Right kidney (tissue), 1 donor: ENCODE measurements around the gene FAM193B.
"Not testable (repeated sequence)": the region's sequence is repeated elsewhere in the genome, so short reads cannot be mapped to it uniquely, and the experiment has no call there.

Experiments
- DNase-seq: peaks from one replicate; pipeline ENCODE4 v3.0.0-alpha.2; 2016

The FAM193B gene

GRCh38 chr5:177538876-177539275, 15.5 kb downstream of the FAM193B start:
- DNase-seq = no peak

GRCh38 chr5:177537389-177538361, 16.7 kb downstream of the FAM193B start:
- DNase-seq = no peak

DNA sequence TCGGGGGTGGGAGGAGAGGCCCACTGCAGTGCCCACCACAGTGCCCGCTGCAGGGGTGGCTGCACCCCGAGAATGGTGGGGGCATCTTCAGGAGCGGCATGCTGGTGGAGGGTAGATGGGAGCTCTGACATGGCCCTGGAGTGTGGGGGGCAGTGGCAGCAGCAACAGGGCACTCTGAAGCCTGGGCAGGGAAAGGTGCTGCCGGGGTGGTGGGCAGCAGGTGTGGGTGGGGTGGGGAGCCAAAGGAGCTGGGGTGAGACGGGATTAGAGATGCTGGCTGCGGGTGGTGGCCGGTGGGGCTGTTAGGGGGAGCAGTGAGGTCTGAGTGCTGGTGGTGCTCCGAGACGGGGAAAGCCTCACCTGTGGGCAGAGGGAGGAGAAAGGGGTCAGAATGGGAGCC, 18.0 kb downstream of the FAM193B start:
- no peak for DNase-seq

GRCh38 chr5:177535125-177535524, 19.2 kb downstream of the FAM193B start:
- DNase-seq = no peak

GRCh38 chr5:177534433-177534832, 19.9 kb downstream of the FAM193B start:
- DNase-seq = not testable (repeated sequence)

GRCh38 chr5:177531209-177531940, 23.0 kb downstream of the FAM193B start:
- DNase-seq = no peak

GRCh38 chr5:177530638-177531037, 23.7 kb downstream of the FAM193B start:
- DNase-seq = no peak

DNA sequence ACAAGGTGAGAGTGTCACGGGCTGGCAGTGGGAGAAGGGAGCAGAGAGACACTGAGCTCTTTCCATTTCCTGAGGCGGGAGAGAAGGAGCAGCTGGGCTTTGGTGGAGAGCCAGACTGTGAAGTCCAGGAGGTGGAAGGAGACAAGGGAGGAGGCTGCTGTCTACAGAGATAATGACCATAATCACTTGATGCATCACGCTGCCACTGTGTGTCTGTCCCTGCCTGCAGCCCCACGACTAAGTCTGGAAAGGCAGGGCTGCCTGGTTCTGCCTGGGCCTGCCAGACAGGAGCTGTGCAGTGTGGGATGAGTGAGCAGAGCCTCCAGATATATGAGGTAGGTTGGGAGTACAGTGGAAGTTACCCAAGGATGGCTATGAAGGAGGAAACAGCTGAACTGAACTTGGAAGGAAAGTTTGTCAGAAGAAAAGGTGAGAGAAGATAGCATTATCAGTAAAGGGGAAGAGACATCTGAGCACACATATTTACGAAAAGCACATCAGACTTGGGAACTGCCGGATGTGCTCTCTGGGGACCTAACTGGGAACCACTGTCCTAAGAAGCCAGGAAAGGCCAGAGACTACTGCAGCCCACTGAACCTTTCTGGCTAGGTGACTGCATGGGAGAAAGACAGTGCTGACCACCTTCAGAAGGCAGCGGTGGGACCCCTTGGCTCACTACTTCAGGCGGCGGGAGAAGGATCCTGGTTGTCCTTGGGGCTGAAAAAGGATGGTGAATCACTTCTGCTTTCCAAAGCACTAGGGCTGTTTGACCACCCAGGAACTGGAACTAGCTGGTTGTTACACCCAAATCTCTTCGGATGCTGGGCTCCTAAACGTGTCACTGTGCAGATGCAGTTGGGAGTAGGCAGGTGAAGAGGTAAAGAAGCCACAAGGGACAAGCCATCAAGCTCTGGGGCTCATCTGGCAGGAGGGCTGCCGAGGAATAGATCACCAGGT, 24.8 kb downstream of the FAM193B start:
- no peak for DNase-seq

GRCh38 chr5:177528631-177529030, 25.7 kb downstream of the FAM193B start:
- DNase-seq = no peak

- DNase-seq = no peak
These were observed 26.8 kb downstream of the FAM193B start for GRCh38 chr5:177527595-177527994.

DNA sequence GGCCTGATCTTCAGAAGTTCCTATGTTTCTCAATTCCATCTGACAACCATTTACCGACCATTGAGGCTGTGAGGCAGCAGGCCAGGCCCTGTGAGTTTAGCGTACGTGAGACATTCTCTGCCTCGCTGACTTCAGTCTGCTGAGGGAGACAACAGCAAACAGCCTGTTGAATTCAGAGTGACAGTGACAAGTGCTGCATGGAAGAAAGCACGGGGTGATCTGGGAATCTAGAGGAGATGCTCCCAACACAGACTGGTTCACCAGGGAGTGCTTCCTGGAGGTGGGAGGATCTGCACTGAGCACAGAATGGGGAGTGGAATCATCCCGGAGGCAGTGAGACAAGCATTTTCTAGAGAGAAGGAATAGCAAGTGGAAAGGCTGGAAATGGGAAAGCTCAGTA, 27.6 kb downstream of the FAM193B start:
- no peak for DNase-seq

DNA sequence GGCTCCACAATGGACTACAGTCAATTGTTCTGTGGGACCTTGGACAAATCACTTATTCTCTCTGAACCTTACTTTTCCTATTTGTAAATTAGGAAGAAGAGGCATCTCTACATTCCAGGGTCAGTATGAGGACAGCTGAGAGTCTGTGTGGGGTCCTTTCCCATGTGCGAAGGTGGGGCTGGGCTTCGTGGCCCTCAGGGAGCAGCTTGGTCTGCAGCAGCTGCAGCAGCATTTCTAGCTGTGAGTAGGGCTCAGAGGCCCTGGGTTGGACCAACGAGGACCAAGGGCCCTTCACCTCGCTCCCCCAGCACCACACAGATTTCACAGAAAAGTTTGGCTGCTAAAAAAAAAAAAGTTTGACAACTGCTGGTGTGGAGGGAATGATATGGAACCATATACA, 28.2 kb downstream of the FAM193B start:
- no peak for DNase-seq

GRCh38 chr5:177524941-177525655, 29.3 kb downstream of the FAM193B start:
- no peak for DNase-seq

DNA sequence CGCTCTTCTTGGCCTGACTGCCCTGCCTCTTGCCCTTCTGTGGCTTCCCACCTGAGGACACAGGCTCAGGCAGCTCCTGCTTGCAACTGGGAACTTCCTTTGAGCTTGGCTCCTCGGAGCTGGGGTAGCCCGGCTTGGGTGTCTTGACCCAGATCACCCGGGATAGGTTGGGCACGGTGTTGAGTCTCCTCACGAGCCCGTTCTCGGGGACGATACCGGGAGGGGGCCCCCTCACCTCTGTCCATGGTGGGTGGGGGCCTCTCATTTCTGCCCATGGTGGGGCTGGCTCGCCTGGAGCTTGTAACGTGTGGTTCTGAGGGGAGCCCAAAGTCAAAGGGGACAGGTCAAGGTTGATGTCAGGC, 29.8 kb downstream of the FAM193B start:
- DNase-seq = no peak

GRCh38 chr5:177523711-177524538, 30.4 kb downstream of the FAM193B start:
- DNase-seq = no peak

DNA sequence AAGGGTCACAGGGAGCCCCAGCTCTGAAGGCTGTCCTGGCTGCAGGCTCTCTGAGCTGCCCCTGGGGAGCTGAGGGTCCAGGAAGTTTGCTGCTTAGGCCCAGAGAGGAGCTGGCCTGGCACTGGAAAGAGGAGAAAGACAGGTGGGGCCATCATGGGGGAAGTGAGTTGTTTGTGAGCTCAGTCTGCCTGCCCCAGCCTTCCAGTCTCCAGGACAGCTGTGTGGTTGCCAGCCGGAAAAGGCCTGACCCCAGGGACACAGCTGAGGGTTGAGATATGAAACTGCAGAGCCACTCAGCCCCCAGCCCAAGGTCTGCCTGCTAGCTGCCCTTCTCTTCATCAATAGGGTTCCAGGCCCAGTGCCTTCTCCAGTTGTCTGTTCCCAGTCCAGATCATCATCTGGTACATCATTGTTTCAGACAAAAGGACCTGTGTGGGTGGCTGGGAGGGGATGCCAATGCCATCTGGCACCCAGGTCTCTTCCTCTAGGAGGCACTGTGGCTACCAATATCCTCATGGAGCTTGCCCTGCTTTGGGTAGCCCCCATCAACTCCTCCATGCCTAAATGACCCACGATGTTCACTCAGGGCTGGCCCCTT, 33.3 kb downstream of the FAM193B start:
- no peak for DNase-seq

DNA sequence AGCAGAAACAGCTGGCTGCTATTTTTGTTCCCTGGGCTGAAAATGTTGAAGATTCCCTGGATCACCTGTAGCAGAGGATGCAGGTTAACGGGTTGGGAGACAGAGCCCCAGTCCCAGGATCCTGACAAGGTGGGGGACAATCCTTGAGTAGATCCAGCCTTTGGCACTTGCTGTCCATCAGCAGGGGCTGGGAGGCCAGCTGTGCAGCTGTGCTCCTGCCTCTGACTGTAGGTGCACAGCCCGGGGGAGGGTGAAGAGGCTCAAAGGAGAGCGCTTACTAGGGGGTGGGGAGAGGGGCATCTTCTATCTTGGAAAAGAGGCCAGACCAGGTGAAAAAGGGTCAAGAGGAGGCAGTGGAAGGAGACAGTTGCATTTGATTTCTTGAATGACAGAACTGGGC, 34.1 kb downstream of the FAM193B start:
- no peak for DNase-seq

DNA sequence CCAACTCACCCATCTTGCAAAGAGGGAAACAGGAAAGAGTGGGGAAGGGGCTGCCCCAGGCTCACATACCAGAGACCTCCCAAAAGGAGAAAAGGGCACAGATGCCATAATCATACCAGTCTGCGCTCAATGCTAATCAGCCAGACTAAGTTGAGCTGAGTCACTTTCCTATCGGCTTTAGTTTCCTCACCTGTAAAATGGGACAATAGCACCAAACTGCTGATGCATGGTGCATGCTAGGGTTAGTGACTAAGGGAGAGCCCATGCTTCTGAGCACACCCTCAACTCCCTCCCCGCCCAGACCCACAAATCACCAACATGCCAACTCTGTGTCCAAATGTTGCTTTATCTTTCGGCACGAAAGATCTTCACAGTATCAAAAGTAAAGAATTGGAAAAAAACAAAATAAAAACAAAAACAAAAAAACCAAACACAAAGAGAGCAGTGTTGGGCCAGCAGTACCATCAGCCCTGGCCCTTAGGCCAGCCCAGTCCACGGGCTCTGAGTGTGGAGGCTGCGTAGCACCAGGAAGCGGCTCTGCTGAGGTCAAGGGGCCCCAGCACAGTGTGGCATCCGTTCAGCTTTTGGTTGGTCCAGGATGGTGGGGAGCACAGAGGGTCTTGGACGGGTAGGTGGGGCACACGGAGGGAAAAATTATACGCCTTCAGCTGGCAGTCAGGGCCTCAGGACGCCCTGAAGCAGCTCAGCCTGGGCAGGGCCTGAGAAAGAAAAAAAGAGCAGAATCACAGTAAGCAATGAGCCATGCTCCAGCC, 34.7 kb downstream of the FAM193B start:
- DNase-seq = no peak
